NCI-H1092 (cell line): Measurements from ENCODE around the gene G6PD.

Experiments
- DNase-seq: peaks from one replicate; lab custom pipeline; 2025; lab: John Stamatoyannopoulos, UW

Gene G6PD

DNA sequence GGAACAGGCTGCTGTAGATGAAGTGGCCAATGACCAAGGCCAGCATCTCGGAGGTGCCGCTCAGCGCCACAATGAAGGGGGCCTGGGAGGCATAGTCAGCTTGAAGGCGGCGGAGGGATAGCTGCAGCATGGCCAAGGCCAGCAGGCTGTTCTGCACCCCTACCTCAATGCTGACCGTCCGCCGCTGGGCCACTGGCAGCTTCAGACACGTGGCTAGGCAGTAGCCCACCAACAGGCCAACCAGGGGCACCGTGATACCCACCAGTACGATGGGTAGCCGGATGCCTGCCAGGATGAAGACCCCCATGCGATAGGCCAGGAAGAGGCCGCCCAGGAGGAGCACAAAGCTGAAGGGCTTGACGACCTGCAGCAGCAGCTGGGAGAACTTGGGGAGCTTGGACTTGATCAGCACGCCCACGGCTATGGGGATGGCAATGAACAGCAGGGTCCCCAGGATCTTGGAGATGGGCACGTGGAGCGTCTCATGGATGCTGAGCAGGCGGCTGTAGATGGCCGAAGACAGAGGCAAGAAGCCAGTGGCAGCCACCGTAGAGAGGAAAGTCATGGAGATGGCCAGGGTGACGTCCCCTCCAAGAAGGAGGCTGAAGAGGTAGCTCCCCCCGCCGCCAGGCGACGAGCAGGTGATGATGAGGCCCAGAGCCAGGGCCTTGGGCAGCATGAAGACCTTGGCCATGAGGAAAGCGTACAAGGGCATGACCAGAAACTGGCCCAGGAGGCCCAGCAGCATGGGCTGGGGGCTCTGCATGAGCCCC, 58.9 kb downstream of the G6PD start:
- no peak for DNase-seq

DNA sequence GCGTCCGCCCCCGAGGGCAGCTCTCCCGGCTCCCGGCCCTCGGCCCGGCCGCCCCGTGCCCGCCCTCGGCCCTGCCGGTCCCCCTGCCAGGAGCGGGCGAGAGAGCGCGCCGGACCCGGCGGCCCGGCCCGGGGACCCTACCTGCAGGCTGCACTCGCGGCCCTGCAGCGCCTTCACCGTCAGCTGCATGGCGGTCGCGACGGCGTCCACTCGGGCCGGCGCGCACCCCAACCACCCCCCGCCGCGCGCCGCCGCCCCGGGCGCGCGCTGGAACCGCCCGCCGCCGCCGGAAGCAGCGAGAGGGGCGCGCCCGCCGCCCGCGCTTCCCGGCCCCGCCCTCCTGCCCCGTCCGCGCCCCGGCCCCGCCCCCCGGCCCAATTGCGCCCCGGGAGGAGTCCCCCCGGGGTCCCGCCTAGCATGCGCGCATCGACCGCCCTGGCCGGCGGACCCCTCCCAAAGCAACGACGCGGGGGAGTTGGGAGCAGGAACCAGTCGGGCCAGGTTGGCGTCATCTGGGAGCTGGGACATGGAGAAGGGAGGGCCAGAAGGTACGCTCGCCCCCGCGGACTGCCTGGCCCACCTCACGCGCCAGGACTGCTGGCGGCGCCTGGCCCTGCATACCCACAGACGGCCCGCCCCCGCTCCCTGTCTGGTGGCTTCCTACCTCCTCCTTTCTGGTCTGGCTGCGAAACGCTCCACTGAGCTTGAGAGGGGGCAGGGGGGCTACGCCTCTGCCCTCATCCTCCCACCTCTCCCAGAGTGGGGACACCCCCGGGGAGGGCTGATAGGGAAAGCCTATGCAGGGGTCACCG, 60.0 kb downstream of the G6PD start, which contains the start of gene UBL4A:
Gene UBL4A (minus strand): TSS at position 220 of the 812 bp plus-strand sequence. CDS start 31 bp downstream, at position 189.
- no peak for DNase-seq

DNA sequence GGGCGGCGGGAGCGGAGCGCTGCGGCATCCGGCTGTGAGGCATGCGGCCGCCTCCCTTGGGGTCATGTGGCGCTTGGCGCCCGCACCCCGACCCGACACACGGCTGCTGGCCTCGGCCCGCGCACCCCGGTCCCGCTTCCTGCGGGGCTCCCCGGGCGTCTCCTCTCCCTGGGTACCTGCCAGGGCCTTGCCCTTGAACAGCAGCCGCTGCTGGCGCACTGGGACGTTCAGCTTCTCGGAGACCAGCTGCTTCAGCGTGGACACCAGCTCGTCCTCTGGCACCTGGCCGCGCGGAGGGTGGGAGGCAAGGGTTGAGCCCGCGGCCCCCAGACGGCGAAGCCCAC, 60.6 kb downstream of the G6PD start:
- no peak for DNase-seq

DNA sequence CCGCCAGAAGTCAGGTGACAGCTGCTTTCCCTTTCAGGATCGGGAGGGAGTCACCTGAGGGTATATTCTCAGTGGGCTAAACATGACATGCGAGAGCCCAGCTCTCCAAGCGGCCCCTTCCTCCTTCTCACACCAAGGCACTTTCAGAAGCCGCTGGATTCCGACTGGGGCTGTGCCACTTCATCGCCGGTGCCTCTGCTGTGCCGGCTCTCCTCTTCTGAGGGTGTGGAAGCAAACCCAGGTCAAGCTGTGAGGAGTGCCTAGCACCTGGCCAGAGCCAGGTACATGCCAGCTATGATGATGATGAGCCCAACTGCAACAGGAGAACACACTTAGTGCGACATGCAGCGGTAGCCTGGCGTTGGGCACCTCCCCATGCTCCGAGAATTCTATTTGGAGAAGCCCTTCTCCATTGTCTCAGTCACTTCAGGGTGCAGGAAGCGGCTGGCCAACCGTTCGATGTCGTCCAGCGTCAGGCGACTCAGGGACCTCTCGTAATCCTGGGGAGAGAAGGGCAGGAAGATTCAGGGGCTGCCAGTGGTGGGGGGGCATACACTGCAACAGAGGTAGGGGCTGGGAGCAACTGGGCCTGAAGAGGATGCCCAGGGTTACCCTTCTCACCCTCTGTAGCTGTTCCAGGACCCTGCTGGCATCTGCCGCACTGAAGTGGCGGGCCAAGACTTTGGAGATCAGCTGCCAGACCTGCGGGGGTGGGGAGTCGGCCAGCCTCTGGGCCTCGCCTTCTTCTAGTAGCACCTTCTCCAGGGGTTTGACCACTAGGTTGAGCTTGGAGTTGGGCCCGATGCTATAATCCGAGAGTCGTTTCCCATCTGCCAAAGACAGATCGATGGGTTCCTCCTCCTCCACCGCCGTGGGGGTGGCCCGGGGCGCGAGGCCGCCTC, 61.2 kb downstream of the G6PD start:
- no peak for DNase-seq

DNA sequence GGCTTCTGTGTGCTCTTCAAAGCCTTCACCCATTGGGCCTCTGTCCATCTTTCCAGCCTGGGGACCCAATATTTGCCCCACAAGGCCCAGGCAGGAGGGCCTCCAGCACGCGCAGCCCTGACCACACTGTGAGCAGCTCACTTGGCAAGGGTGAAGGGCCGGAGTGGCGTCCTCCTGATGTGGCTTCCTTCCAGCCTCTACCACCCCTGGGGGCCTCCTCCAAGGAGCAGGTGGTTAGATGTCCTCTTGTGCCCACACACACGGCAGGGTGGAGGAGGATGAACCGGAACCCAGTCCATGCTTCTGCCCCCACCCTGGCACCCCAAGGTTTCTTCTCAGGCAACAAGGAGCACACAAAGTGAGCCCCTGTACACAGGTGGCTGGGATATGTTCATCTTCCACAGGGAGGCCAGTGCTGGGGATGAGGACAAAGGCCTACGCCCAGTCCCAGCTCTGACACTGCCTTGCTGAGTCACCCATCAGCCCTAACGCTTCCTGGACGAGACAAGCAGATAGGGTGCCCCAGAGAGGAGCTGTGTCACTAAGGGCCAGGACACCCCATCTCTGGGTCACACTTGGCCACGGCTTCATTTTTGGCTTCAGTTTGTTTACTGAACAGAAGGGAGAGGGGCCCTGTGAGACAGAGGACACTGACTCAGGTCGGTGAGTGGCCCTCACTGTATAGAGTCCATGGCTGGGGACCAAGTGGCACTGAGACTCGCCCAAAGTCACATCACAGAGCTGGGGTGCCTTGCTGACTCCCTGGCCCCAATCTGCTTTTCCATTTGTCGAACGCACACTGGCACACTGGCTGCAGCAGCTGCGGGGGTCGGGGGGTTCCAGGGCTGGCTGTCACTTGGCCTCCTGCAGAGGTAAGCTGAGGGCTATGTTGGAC, 62.1 kb downstream of the G6PD start:
- no peak for DNase-seq

DNA sequence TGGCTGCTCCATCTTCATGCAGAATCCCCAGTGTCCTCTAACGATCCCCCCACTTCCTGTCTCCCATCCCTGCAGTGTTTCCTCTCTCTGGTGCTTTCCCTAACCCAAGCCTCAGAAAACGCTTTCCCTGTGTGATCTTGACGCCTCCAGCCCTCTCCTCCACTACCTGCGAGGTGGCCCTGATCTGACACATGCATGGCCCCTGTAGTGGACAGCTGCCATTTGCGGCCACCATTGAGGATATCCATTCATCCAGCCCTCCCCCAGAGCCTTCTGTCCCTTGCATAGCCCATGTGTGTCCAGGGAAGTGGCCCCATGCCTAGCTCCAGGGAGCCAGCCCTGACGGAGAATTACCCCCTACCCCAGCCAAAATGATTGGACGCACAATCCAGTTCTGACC, 63.3 kb downstream of the G6PD start:
- no peak for DNase-seq

DNA sequence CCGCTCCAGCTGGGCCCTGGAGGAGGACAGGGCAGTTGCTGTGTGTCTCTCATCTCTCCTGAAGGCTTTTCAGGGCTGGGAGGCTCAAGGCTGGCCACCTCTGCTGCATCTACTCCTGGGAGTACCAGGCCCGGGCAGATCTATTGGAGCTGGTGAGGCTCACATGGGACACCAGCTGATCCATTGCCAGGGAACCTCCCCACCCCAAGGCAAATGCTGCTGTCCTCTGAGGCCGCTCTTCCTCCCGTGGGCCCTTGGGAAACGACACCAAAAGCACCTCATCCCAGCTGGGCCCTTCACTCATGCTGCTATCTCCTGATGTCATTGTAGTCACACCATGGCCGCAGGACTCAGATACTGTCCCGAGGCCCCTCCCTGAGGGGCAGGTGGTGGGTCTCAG, 63.9 kb downstream of the G6PD start:
- DNase-seq = no peak

DNA sequence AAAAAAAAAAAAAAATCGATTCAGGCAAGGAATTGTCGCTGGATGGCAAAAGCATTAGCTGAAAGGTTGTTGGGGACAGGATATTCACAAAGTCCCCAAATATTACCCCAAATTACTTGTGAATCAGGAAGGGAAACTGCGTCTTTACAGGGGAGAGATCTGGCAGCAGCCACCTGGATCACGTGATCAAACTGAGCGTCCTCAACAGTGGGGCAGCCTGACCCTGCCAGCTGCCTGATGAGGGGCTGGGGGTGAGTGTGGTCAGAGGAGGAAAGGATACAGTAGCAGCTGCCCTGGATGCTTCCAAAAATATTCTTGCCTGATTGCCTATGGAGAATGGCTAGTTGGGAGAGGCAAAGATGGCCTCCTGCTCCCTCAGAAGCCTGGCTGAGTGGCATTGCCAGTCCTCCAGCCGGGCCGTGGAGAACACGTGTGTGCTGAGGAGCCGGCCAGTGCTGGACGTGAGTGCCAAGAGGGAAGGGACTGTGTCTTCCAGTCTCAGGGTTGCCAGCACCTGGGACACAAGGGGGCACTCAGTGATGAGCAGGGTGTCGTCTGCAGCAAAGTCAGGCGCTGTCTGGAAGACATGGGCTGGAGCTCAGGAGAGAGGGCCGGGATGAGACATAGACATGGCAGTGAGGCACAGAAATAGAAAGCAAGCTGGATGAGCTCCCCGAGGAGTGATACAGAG, 64.6 kb downstream of the G6PD start:
- no peak for DNase-seq
